Sigmoid colon (tissue), 7 donors: ENCODE measurements around the gene TNIK. TPM values are rescaled to one million over a fixed set of nuclear protein-coding genes. Genes with fewer than 3 reads are reported as not detected.
A peak's percentile ranks its signal among the peaks of the same experiment; 100 is the strongest.

Experiments
- DNase-seq: peaks from one replicate; pipeline ENCODE4 v3.0.0-alpha.2; 2019
- H3K27ac ChIP-seq, 4 donors: fragments of 200-600 bp; sonication (generic); one replicate each; pipeline ENCODE4 v1.5.1; 2016 to 2019; ENCODE audit warnings: mild to moderate bottlenecking in 1 of 4
- H3K27me3 ChIP-seq, 3 donors: fragments of 200-600 bp; sonication (generic); one replicate each; pipeline ENCODE4 v1.5.1; 2019; ENCODE audit warnings: mild to moderate bottlenecking in 1 of 3
- H3K36me3 ChIP-seq, 4 donors: fragments of 200-600 bp; sonication (generic); one replicate each; pipeline ENCODE4 v1.5.1; 2016 to 2019
- H3K4me1 ChIP-seq, 4 donors: fragments of 200-600 bp; sonication (generic); one replicate each; pipeline ENCODE4 v1.5.1; 2017 to 2019
- H3K4me3 ChIP-seq, 4 donors: fragments of 200-600 bp; sonication (generic); one replicate each; pipeline ENCODE4 v1.5.1; 2017 to 2019; ENCODE audit warnings: mild to moderate bottlenecking in 2 of 4, moderate library complexity in 1 of 4
- H3K9me3 ChIP-seq, 4 donors: fragments of 200-600 bp in 3 of 4; sonication (generic) in 3 of 4; one replicate each; pipeline versions ENCODE4 v1.5.1 to v1.6.1; 2013 to 2019
- EP300 ChIP-seq, 4 donors: sonication (generic); formaldehyde crosslinking; IDR thresholded peaks; one replicate each; pipeline ENCODE4 v1.6.1; 2017; ENCODE audit warnings: antibody characterized with exemption in 4 of 4
- POLR2A ChIP-seq, 2 donors: fragments of 450-650 bp; IDR thresholded peaks; one replicate each; pipeline ENCODE4 v1.6.1; 2016; ENCODE audit warnings: antibody characterized with exemption in 2 of 2, mild to moderate bottlenecking in 2 of 2, moderate library complexity in 2 of 2
- POLR2AphosphoS5 ChIP-seq, 4 donors: sonication (generic); formaldehyde crosslinking; IDR thresholded peaks; one replicate each; pipeline ENCODE4 v1.6.1; 2017; ENCODE audit warnings: antibody characterized with exemption in 4 of 4
- WGBS, 2 donors: extraction: QIAGEN DNeasy Blood & Tissue Kit; methylation state at CpG; one replicate each; pipeline ENCODE4 v1.1.7; 2013; 5-methylcytosine and 5-hydroxymethylcytosine counted together
- intact Hi-C: fragments of 100-400 bp; cut with DNase I; formaldehyde crosslinking; loops from one replicate; pipeline ENCODE4 v1.15.1; 2023
- polyA plus RNA-seq, 3 donors: library from polyadenylated mRNA; stranded (reverse); fragments of 200-250 nt; gene quantifications; one replicate each; pipeline ENCODE4 v1.2.3, GENCODE V29; 2013
- total RNA-seq, 4 donors: library from RNA; depleted of rRNA; stranded (reverse); fragments of >200 nt; gene quantifications; one replicate each; pipeline ENCODE4 v1.1.0, GENCODE V29; 2016
- TF ChIP-seq, protein P1 (sequence below), 4 experiments: fragments of 450-650 bp in 3 of 4; fragments of 200-600 bp in 1 of 4; IDR thresholded peaks; one replicate each; pipeline ENCODE4 v1.5.1; 2016 to 2019; ENCODE audit warnings: antibody characterized with exemption in 4 of 4, mild to moderate bottlenecking in 3 of 4, moderate library complexity in 2 of 4
- donor health status: healthy with polysubstance abuse.
- donor health status: Bipolar disorder and iron deficiency.
- donor health status: healthy.

The TNIK gene
- total and polyA plus RNA-seq, 7 donors: 5.4 to 21.3 (median 9.2) TPM

DNA sequence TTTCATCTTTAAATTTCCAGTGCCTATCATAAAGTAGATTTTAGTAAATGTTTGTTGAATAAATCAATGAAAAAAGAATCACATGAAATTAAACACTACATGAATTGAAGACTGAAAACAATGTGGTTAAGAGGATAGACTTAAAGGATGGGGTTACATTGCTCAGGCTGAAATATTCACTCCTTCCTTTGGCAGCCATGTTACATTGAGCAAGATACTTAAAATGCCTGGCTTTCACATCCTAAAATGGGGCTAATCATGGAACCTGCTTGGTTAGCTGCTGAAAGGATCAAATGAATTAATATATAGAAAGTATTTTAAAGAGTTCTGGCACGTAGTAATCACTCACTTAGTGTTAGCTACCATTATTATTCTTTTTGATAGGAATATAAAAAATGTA lies 236.8 kb downstream of the TNIK start:
- Histone ChIP-seq H3K27me3 (peaks cover 0 to 2% (median 0%) of the 10 kb centered on the region in 3 donors), H3K4me1 (peaks cover 0 to 12% (median 4%) of the 10 kb centered on the region in 4 donors), H3K36me3 (no peaks in the 10 kb centered on the region), H3K4me3 (no peak overlapping the region), H3K27ac (peak overlapping the region in 1 of 4 donors; percentile 11), H3K9me3 (no peaks in the 10 kb centered on the region)
- intact Hi-C loops: no loop called here
- no peak for DNase-seq
- TF ChIP-seq, protein P1, sequence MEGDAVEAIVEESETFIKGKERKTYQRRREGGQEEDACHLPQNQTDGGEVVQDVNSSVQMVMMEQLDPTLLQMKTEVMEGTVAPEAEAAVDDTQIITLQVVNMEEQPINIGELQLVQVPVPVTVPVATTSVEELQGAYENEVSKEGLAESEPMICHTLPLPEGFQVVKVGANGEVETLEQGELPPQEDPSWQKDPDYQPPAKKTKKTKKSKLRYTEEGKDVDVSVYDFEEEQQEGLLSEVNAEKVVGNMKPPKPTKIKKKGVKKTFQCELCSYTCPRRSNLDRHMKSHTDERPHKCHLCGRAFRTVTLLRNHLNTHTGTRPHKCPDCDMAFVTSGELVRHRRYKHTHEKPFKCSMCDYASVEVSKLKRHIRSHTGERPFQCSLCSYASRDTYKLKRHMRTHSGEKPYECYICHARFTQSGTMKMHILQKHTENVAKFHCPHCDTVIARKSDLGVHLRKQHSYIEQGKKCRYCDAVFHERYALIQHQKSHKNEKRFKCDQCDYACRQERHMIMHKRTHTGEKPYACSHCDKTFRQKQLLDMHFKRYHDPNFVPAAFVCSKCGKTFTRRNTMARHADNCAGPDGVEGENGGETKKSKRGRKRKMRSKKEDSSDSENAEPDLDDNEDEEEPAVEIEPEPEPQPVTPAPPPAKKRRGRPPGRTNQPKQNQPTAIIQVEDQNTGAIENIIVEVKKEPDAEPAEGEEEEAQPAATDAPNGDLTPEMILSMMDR (IDR thresholded peaks at IDR 0.05): no peak
- TF ChIP-seq POLR2AphosphoS5 (IDR thresholded peaks at IDR 0.05) (no peak), POLR2A (IDR thresholded peaks at IDR 0.05) (no peak)
- 95 to 97% methylated on average over 1 of the region's 1 CpG for WGBS, 2 donors

DNA sequence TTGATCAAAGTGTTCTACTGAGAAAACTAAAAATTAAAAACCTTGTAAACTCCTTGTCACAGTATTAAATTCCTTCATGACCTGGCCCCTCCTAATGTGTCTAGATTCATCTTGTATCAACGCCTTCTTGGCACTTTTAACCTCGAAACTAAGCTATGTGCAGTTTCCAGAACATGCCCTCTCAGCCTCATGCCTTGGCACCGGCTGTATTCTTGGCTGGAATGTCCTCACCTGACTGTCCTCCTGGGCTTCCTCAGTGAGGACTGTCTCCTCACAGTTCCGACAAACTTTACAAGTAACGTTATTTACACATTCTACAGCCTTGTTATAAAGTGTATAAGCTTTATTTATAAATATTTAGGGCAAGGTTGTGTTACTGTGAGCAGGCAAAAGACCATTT lies 237.2 kb downstream of the TNIK start:
- TF ChIP-seq, protein P1 (IDR thresholded peaks at IDR 0.05): no peak
- TF ChIP-seq POLR2A (IDR thresholded peaks at IDR 0.05) (no peak), POLR2AphosphoS5 (IDR thresholded peaks at IDR 0.05) (no peak), EP300 (IDR thresholded peaks at IDR 0.05) (no peak)
- no peak for DNase-seq
- intact Hi-C loops: no loop called here
- Histone ChIP-seq H3K27me3 (peaks cover 0 to 2% (median 0%) of the 10 kb centered on the region in 3 donors), H3K4me1 (peaks cover 0 to 8% (median 4%) of the 10 kb centered on the region in 4 donors), H3K36me3 (no peaks in the 10 kb centered on the region), H3K9me3 (no peaks in the 10 kb centered on the region), H3K4me3 (no peak overlapping the region), H3K27ac (peak overlapping the region in 1 of 4 donors; percentile 11)
- 79 to 80% methylated on average over 5 of the region's 5 CpGs for WGBS, 2 donors

DNA sequence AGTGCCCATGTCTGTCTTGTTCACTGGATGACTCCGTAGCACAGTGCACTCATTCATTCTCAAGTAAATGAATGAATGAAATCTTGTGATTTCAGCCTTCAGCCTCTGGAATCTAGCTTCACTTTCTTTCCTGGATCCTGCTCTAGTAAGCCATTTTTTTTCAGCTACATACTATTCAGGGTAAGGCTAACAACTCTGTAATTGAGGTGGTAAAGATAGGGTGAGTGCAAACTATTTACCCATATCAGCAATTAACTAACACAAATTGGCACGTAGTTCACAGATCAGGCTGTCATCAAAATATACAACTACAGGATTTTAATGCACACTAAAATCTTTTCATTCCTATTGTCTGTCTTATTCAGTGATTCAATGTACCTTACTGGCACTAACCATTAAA lies 238.6 kb downstream of the TNIK start:
- H3K27ac ChIP-seq: no peak overlapping the region
- TF ChIP-seq, protein P1 (IDR thresholded peaks at IDR 0.05): no peak
- no peak for TF ChIP-seq POLR2AphosphoS5 (IDR thresholded peaks at IDR 0.05)
- TF ChIP-seq POLR2A (IDR thresholded peaks at IDR 0.05): no peak
- TF ChIP-seq EP300 (IDR thresholded peaks at IDR 0.05): no peak
- 49 to 84% methylated on average over 2 of the region's 2 CpGs for WGBS, 2 donors
- H3K4me1 ChIP-seq: peaks cover 0 to 7% (median 4%) of the 10 kb centered on the region in 4 donors
- H3K4me3 ChIP-seq: no peak overlapping the region
- DNase-seq: no peak
- no peaks in the 10 kb centered on the region for H3K9me3 ChIP-seq
- no peaks in the 10 kb centered on the region for H3K36me3 ChIP-seq
- intact Hi-C loops: no loop called here
- peaks cover 0 to 2% (median 0%) of the 10 kb centered on the region in 3 donors for H3K27me3 ChIP-seq

DNA sequence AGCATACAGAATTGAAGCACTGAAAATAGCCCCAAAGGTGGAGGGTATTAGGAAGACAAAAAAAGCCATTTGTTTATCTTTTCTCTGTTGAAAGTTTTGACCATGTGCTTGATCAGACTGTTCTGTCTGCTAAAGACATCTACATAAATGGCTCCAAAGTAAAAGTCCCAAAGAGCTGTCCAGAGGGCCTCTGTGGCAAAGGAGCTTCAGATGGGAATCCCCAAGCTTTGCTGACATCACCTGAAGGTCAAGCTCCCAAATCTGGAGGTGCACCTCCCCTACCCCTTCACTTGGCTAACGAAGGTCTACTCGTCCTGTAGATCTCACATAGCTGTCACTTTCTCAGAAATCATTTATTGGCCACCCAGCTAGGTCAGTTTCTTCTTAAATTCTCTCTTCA lies 239.1 kb downstream of the TNIK start:
- WGBS, 2 donors: 92 to 96% methylated on average over 2 of the region's 2 CpGs
- peaks cover 0 to 7% (median 4%) of the 10 kb centered on the region in 4 donors for H3K4me1 ChIP-seq
- H3K27me3 ChIP-seq: peaks cover 0 to 2% (median 0%) of the 10 kb centered on the region in 3 donors
- no peak for DNase-seq
- no peak overlapping the region for H3K4me3 ChIP-seq
- H3K36me3 ChIP-seq: no peaks in the 10 kb centered on the region
- intact Hi-C loops: no loop called here
- TF ChIP-seq POLR2A (IDR thresholded peaks at IDR 0.05): no peak
- no peak for TF ChIP-seq POLR2AphosphoS5 (IDR thresholded peaks at IDR 0.05)
- TF ChIP-seq EP300 (IDR thresholded peaks at IDR 0.05): no peak
- TF ChIP-seq, protein P1 (IDR thresholded peaks at IDR 0.05): no peak
- H3K27ac ChIP-seq: no peak overlapping the region
- no peaks in the 10 kb centered on the region for H3K9me3 ChIP-seq

DNA sequence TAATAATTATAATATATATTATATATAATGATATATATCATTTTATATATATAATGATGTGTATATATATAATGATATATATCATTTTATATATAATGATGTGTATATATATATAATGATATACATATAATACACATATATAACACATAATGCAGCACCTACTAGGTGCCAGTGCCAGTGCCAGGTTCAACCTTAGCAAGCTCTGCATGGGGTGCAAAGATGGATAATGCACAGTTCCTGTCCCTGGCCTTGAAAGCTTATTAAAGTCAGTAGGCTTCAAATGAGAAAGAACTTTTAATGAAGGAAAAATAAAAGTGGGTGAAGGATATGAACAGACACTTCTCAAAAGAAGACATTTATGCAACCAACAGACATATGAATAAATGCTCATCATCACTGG lies 240.9 kb downstream of the TNIK start:
- H3K27ac ChIP-seq: no peak overlapping the region
- TF ChIP-seq, protein P1 (IDR thresholded peaks at IDR 0.05): no peak
- no peak for TF ChIP-seq POLR2AphosphoS5 (IDR thresholded peaks at IDR 0.05)
- no peak for TF ChIP-seq EP300 (IDR thresholded peaks at IDR 0.05)
- no peak for TF ChIP-seq POLR2A (IDR thresholded peaks at IDR 0.05)
- H3K4me3 ChIP-seq: no peak overlapping the region
- no peak for DNase-seq
- H3K9me3 ChIP-seq: no peaks in the 10 kb centered on the region
- no peaks in the 10 kb centered on the region for H3K27me3 ChIP-seq
- H3K4me1 ChIP-seq: peaks cover 0 to 7% (median 4%) of the 10 kb centered on the region in 4 donors
- no peaks in the 10 kb centered on the region for H3K36me3 ChIP-seq
- intact Hi-C loops: no loop called here
